ENCODE measurements around the gene BMP5. TPM values are rescaled to one million over a fixed set of nuclear protein-coding genes. Genes with fewer than 3 reads are reported as not detected.

Gene BMP5
- total and polyA plus RNA-seq, 2 donors from 2014 or later, result 0.76 to 0.86 TPM

DNA sequence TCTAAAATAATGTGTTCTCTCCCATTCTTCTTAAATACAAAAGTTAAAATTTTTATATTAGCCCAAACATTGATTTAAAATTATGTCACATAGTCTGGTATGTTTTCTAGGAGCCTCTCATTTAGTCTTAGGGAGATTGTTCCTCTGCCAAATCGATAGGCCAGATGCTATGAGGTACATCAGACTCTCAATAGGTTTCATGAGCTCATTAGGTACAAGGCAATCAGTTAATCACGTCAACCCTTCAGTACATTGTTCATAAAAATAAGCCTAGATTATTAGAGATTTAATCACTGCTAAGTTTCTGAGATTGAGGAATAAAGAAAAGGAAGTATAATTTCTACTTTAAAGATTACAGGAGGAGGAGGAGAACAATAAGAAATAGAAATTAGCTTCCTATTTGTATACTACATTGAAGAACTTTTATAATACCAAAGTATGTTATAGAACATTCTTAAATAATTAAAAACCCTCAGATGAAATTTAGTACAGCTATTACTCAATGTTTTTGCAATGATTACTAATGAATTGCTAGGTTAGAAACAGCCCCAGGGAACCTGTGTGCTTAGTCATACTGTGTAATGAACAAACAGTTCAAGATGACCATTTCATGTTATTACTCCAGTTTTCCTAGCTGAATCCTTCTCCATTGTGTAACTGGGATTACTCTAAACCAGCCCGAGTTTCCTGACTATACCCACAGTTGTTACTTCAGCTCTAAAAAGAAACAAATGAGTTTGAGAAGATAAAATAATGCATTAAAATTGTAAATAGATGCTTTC lies 117.0 kb downstream of the BMP5 start:
- FAIRE-seq, result no peak
- H3K9ac ChIP-seq (ENCODE audit: low read length in 3 of 3), result no peak overlapping the region

DNA sequence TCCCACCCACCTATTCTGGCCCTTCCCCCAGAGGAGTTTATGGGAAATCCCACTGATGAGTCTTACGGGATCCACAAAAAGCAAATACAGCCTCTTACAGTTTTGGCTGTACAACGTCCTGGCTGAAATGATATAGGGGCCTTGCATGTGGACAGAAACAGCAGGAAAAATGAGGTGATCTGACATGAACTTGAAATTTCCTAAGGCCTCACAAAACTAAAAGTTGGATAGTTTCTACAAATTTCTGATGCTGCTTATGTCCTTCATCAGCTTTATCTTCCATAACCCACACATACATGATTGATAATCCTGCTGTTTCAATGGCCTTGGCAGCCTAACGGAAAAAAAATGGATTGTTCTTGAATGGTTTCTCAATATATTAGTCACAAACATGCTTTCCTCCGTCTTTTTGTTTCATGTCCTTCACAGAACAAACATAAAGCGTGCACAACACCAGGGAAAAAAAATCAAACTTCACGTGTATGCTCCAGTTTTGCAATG lies 118.8 kb downstream of the BMP5 start:
- no peak overlapping the region for H3K27ac ChIP-seq (ENCODE audit: low read depth in 2 of 2, low read length in 2 of 2)
- DNase-seq (no peak), FAIRE-seq (no peak)
- no peak overlapping the region for H3K9ac ChIP-seq (ENCODE audit: low read length in 3 of 3)
- TF ChIP-seq, protein P1, sequence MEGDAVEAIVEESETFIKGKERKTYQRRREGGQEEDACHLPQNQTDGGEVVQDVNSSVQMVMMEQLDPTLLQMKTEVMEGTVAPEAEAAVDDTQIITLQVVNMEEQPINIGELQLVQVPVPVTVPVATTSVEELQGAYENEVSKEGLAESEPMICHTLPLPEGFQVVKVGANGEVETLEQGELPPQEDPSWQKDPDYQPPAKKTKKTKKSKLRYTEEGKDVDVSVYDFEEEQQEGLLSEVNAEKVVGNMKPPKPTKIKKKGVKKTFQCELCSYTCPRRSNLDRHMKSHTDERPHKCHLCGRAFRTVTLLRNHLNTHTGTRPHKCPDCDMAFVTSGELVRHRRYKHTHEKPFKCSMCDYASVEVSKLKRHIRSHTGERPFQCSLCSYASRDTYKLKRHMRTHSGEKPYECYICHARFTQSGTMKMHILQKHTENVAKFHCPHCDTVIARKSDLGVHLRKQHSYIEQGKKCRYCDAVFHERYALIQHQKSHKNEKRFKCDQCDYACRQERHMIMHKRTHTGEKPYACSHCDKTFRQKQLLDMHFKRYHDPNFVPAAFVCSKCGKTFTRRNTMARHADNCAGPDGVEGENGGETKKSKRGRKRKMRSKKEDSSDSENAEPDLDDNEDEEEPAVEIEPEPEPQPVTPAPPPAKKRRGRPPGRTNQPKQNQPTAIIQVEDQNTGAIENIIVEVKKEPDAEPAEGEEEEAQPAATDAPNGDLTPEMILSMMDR (IDR thresholded peaks at IDR 0.05; ENCODE audit: borderline replicate concordance, extremely low read depth, insufficient read depth), result no peak
- H3K9me3 ChIP-seq (ENCODE audit: control insufficient read depth in 2 of 3, insufficient read depth in 1 of 3, low read length in 3 of 3), result no peaks in the 10 kb centered on the region
- no peaks in the 10 kb centered on the region for H3K27me3 ChIP-seq (ENCODE audit: control insufficient read depth, insufficient read depth, low read length)
- intact Hi-C loops (cut with DNase I), result no loop called here
- no peaks in the 10 kb centered on the region for H3K36me3 ChIP-seq (ENCODE audit: control insufficient read depth in 2 of 3, insufficient read depth in 3 of 3, low read length in 3 of 3)
- H3K4me3 ChIP-seq (ENCODE audit: low read length in 3 of 3), result no peak overlapping the region
- H3K4me1 ChIP-seq (ENCODE audit: control insufficient read depth in 2 of 3, insufficient read depth in 2 of 3, low read depth in 1 of 3, low read length in 3 of 3), result no peaks in the 10 kb centered on the region

More for the DNA sequence above, 117.0 kb downstream of the BMP5 start:
- intact Hi-C loops (cut with DNase I), result no loop called here
- Histone ChIP-seq H3K9me3 (ENCODE audit: control insufficient read depth in 2 of 3, insufficient read depth in 1 of 3, low read length in 3 of 3) (no peaks in the 10 kb centered on the region), H3K27ac (ENCODE audit: low read depth in 2 of 2, low read length in 2 of 2) (no peak overlapping the region), H3K4me1 (ENCODE audit: control insufficient read depth in 2 of 3, insufficient read depth in 2 of 3, low read depth in 1 of 3, low read length in 3 of 3) (no peaks in the 10 kb centered on the region), H3K36me3 (ENCODE audit: control insufficient read depth in 2 of 3, insufficient read depth in 3 of 3, low read length in 3 of 3) (no peaks in the 10 kb centered on the region), H3K27me3 (ENCODE audit: control insufficient read depth, insufficient read depth, low read length) (no peaks in the 10 kb centered on the region), H3K4me3 (ENCODE audit: low read length in 3 of 3) (no peak overlapping the region)
- DNase-seq, result no peak
- TF ChIP-seq, protein P1 (IDR thresholded peaks at IDR 0.05; ENCODE audit: borderline replicate concordance, extremely low read depth, insufficient read depth), result no peak

DNA sequence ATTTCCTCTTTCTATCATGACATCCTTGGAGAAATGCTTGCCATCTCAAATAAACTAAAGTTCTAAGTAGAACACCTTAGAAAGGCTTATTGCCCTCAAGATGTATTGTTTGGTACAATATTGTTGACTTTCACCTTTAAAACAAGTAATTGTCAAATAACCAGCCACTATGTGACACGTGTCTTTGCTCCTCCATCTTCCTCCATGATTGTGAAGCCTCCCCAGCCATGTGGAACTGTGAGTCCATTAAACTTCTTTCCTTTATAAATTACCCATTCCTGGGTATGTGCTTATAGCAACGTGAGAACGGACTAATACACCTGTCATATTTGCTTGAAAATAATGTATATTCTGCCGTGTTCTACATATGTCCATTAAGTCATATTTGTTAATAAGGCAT lies 126.5 kb downstream of the BMP5 start:
- DNase-seq (no peak), FAIRE-seq (no peak)
- Histone ChIP-seq H3K27ac (ENCODE audit: low read depth in 2 of 2, low read length in 2 of 2) (no peak overlapping the region), H3K4me3 (ENCODE audit: low read length in 3 of 3) (no peak overlapping the region), H3K9me3 (ENCODE audit: control insufficient read depth in 2 of 3, insufficient read depth in 1 of 3, low read length in 3 of 3) (no peaks in the 10 kb centered on the region), H3K4me1 (ENCODE audit: control insufficient read depth in 2 of 3, insufficient read depth in 2 of 3, low read depth in 1 of 3, low read length in 3 of 3) (no peaks in the 10 kb centered on the region), H3K36me3 (ENCODE audit: control insufficient read depth in 2 of 3, insufficient read depth in 3 of 3, low read length in 3 of 3) (no peaks in the 10 kb centered on the region), H3K27me3 (ENCODE audit: control insufficient read depth, insufficient read depth, low read length) (no peaks in the 10 kb centered on the region), H3K9ac (ENCODE audit: low read length in 3 of 3) (no peak overlapping the region)
- intact Hi-C loops (cut with DNase I), result no loop called here
- TF ChIP-seq, protein P1 (IDR thresholded peaks at IDR 0.05; ENCODE audit: borderline replicate concordance, extremely low read depth, insufficient read depth), result no peak
